ENCODE data around the gene ERF. TPM values are rescaled to one million over a fixed set of nuclear protein-coding genes. Genes with fewer than 3 reads are reported as not detected.

The ERF gene
- total and polyA plus RNA-seq, 2 of the 4 experiments (the other 2 are of a cell fraction): 5.2 to 32.4 TPM

DNA sequence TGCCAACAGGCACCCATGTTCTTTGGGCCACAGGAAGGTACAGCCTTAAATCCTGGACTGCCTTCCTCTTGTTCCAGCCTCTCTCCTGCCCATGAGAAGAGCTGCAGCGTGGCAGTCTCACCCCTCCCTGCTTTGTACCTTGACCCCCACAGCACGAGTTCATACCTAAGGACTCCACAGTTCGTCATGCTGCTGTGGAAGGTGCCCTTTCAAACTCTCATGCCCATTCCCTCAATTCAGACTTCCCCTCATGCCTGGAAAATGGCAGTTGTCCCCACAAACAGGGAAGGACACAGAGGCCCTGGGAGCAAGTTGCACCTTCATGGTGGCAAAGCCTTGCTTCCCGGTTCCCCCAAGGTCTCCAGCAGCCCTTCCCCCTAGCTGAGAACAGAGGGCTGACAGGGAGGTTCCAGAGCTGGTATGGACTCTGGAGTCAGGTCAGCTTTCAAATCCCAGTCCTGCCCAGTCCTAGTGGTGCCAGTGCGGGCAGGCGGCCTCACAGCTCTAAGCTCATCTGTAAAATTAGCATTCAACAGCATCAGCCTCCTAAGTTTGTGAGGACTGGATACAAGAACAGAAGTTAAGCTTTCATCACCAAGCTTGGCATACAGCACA lies 21.1 kb downstream of the ERF start:
- Histone ChIP-seq H4K20me1 (ENCODE audit: insufficient read depth, low read length) (peaks cover 68% of the 10 kb centered on the region), H3K27ac (ENCODE audit: insufficient read depth, low read length) (no peak overlapping the region), H3K4me1 (ENCODE audit: control insufficient read depth, insufficient read depth, low read length) (no peaks in the 10 kb centered on the region), H2BK20ac (ENCODE audit: low read depth, low read length) (no peak overlapping the region), H3K18ac (ENCODE audit: low read depth, low read length) (no peak overlapping the region), H3K4me2 (ENCODE audit: low read depth, low read length) (no peak overlapping the region), H4K5ac (ENCODE audit: low read depth, low read length) (no peak overlapping the region), H4K91ac (ENCODE audit: insufficient read depth, low read depth, low read length) (no peak overlapping the region), H2AK5ac (ENCODE audit: low read depth, low read length) (no peak overlapping the region), H3K9ac (ENCODE audit: low read depth, low read length) (no peak overlapping the region), H2BK5ac (ENCODE audit: low read depth, low read length, poor library complexity, severe bottlenecking) (no peak overlapping the region), H3K23ac (ENCODE audit: low read depth, low read length) (no peak overlapping the region), H2AFZ (replicated peaks; ENCODE audit: low read length, poor library complexity) (no peak overlapping the region), H2AK9ac (replicated peaks; ENCODE audit: low read depth, low read length, poor library complexity) (no peak overlapping the region), H3K4me3 (ENCODE audit: insufficient read depth, low read depth, low read length) (no peak overlapping the region), H3K4ac (ENCODE audit: low read depth, low read length) (no peak overlapping the region), H3K56ac (ENCODE audit: extremely low read depth, insufficient read depth, low read length) (no peak overlapping the region), H3K36me3 (ENCODE audit: control insufficient read depth, insufficient read depth, low read length) (peaks cover 69% of the 10 kb centered on the region), H3K14ac (replicated peaks; ENCODE audit: low read depth, low read length) (no peak overlapping the region), H3K79me1 (ENCODE audit: low read depth in 1 of 2, low read length in 2 of 2) (peaks cover 30 to 77% of the 10 kb centered on the region in 2 experiments; a peak in 3 of 4 replicates), H3K27me3 (ENCODE audit: control insufficient read depth, insufficient read depth, low read length) (no peaks in the 10 kb centered on the region), H3K9me3 (ENCODE audit: control insufficient read depth, insufficient read depth, low read length) (no peaks in the 10 kb centered on the region), H2BK120ac (ENCODE audit: low read depth, low read length) (no peak overlapping the region), H3K9me1 (ENCODE audit: insufficient read depth, low read length) (peaks cover 6% of the 10 kb centered on the region; the same call in 1 of the 2 replicates), H4K8ac (ENCODE audit: low read depth in 2 of 2, low read length in 2 of 2) (no peak overlapping the region), H2BK15ac (ENCODE audit: low read depth, low read length) (no peak overlapping the region)
- dilution Hi-C loops (cut with HindIII; ENCODE audit: low sequenced_read_pairs, unreplicated experiment): no loop called here
- POLR2A ChIA-PET (ENCODE audit: unreplicated experiment): interaction anchor here (0.6 kb wide), 1 partner anchor 64 kb away, joined by 4 read pairs; no protein-coding TSS in a partner anchor
- DNase-seq (no peak), ATAC-seq (ENCODE audit: low read depth) (no peak)
- WGBS, 2 experiments (ENCODE audit: extremely low coverage in 2 of 2, insufficient read length in 1 of 2): 81% methylated on average over 2 of the region's 6 CpGs; no CpG with 5 or more reads in 1 of the 2 experiments
- TF ChIP-seq POLR2A (IDR thresholded peaks at IDR 0.05; ENCODE audit: low read depth, low read length) (no peak), SMC3 (IDR thresholded peaks at IDR 0.05; ENCODE audit: low read depth, low read length) (no peak), CEBPB (IDR thresholded peaks at IDR 0.05; ENCODE audit: low read depth, low read length) (no peak), NFE2L2 (IDR thresholded peaks at IDR 0.05; ENCODE audit: low read depth, low read length) (no peak), RCOR1 (IDR thresholded peaks at IDR 0.05; ENCODE audit: insufficient replicate concordance, low read length) (no peak), RAD21 (IDR thresholded peaks at IDR 0.05; ENCODE audit: low read length) (no peak), CTCF (conservative IDR thresholded peaks at IDR 0.05; ENCODE audit: low read depth, low read length) (no peak), CHD1 (IDR thresholded peaks at IDR 0.05; ENCODE audit: low read depth, low read length) (no peak), MAZ (IDR thresholded peaks at IDR 0.05; ENCODE audit: borderline replicate concordance, low read depth, low read length) (no peak), RFX5 (IDR thresholded peaks at IDR 0.05; ENCODE audit: low read depth, low read length) (no peak), MAFK (IDR thresholded peaks at IDR 0.05; ENCODE audit: low read depth, low read length) (no peak), BHLHE40 (IDR thresholded peaks at IDR 0.05; ENCODE audit: low read depth, low read length) (no peak), MXI1 (IDR thresholded peaks at IDR 0.05; ENCODE audit: borderline replicate concordance, low read depth, low read length) (no peak), USF2 (IDR thresholded peaks at IDR 0.05; ENCODE audit: low read depth, low read length) (no peak), FOS (IDR thresholded peaks at IDR 0.05; ENCODE audit: low read depth, low read length) (no peak)
- TF ChIP-seq, protein P1, sequence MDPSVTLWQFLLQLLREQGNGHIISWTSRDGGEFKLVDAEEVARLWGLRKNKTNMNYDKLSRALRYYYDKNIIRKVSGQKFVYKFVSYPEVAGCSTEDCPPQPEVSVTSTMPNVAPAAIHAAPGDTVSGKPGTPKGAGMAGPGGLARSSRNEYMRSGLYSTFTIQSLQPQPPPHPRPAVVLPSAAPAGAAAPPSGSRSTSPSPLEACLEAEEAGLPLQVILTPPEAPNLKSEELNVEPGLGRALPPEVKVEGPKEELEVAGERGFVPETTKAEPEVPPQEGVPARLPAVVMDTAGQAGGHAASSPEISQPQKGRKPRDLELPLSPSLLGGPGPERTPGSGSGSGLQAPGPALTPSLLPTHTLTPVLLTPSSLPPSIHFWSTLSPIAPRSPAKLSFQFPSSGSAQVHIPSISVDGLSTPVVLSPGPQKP (IDR thresholded peaks at IDR 0.05; ENCODE audit: borderline replicate concordance, low read depth, low read length): no peak
- no TSS peak for BruUV-seq (replicated peaks)
- intact Hi-C loops (cut with micrococcal nuclease): no loop called here
- in situ Hi-C loops (cut with MboI; ENCODE audit: low sequenced_read_pairs): no loop called here
- CTCF ChIA-PET: interaction anchor here (0.8 kb wide), 1 partner anchor 8 kb away, joined by 3 read pairs; the partner anchor contains the start of gene GSK3A
